Measurements from ENCODE around the gene ST6GALNAC6. TPM values are rescaled to one million over a fixed set of nuclear protein-coding genes. Genes with fewer than 3 reads are reported as not detected.

The ST6GALNAC6 gene
- total and polyA plus RNA-seq, 10 of the 15 experiments (the other 5 are each of a cell fraction or from before 2014, with no cell fraction given), result 0.40 to 27.0 (median 16.8) TPM

- Histone ChIP-seq H3K36me3 (ENCODE audit: control insufficient read depth in 2 of 2, insufficient read depth in 2 of 2, low read length in 1 of 2) (no peaks in the 10 kb centered on the region), H3K27me3 (replicated peaks in 1 of 2; ENCODE audit: control insufficient read depth in 2 of 2, insufficient read depth in 2 of 2, low read length in 1 of 2) (no peaks in the 10 kb centered on the region), H3K4me1 (ENCODE audit: control insufficient read depth, insufficient read depth, low read length) (peaks cover 9% of the 10 kb centered on the region), H3K4me2 (ENCODE audit: control insufficient read depth, insufficient read depth) (no peak overlapping the region), H3K4me3 (no peak overlapping the region), H3K9ac (ENCODE audit: control insufficient read depth, insufficient read depth, low read length) (no peak overlapping the region), H3K9me3 (replicated peaks; ENCODE audit: control insufficient read depth, insufficient read depth, low read length) (no peaks in the 10 kb centered on the region), H3K27ac (ENCODE audit: control insufficient read depth, insufficient read depth) (no peak overlapping the region), H2AFZ (ENCODE audit: control insufficient read depth, low read depth, low read length) (no peak overlapping the region), H4K20me1 (ENCODE audit: control insufficient read depth, insufficient read depth) (no peaks in the 10 kb centered on the region), H3K79me2 (ENCODE audit: control insufficient read depth, insufficient read depth, low read length) (peaks cover 8% of the 10 kb centered on the region)
- in situ Hi-C loops (cut with MboI) (no loop called here), intact Hi-C loops (cut with micrococcal nuclease; ENCODE audit: unreplicated experiment) (no loop called here)
- no peak for FAIRE-seq
- ChIA-PET SMC1A (ENCODE audit: uncharacterized antibody, unreplicated experiment) (no interaction called here), RAD21 (ENCODE audit: unreplicated experiment) (no interaction called here), CTCF (no interaction called here), POLR2A (interaction anchor here (0.6 kb wide), 1 partner anchor 10 kb away, joined by 3 read pairs; no protein-coding TSS in a partner anchor)
- 60% methylated on average over 4 of the region's 4 CpGs for WGBS (ENCODE audit: insufficient coverage, insufficient replicate concordance, low lambda C conversion rate, missing lambda C conversion rate)
- TF ChIP-seq IKZF1 (conservative IDR thresholded peaks at IDR 0.05) (no peak), YBX1 (IDR thresholded peaks at IDR 0.05) (no peak), NFXL1 (IDR thresholded peaks at IDR 0.05; ENCODE audit: borderline replicate concordance) (no peak), RUNX3 (IDR thresholded peaks at IDR 0.05; ENCODE audit: low read length) (no peak)
- no peak for ATAC-seq
- DNase-seq (ENCODE audit: low read depth, low spot score), result no peak
- no TSS peak for BruUV-seq (replicated peaks)
These were observed 42.1 kb downstream of the ST6GALNAC6 start for GRCh38 chr9:127857278-127857677.

GRCh38 chr9:127856729-127857116, 42.7 kb downstream of the ST6GALNAC6 start:
- ChIA-PET RAD21 (ENCODE audit: unreplicated experiment) (no interaction called here), SMC1A (ENCODE audit: uncharacterized antibody, unreplicated experiment) (interaction anchor here (1.7 kb wide), 1 partner anchor 9 kb away, joined by 4 read pairs; no protein-coding TSS in a partner anchor), POLR2A (interaction anchor here (0.6 kb wide), 1 partner anchor 10 kb away, joined by 3 read pairs; no protein-coding TSS in a partner anchor), CTCF (interaction anchor here (1.1 kb wide), 1 partner anchor 122 kb away, joined by 3 read pairs; the partner anchor contains the start of gene TOR2A)
- peaks cover 8% of the 10 kb centered on the region for H3K79me2 ChIP-seq (ENCODE audit: control insufficient read depth, insufficient read depth, low read length)
- H3K4me1 ChIP-seq (ENCODE audit: control insufficient read depth, insufficient read depth, low read length), result peaks cover 6% of the 10 kb centered on the region
- H3K9ac ChIP-seq (ENCODE audit: control insufficient read depth, insufficient read depth, low read length), result no peak overlapping the region
- BruUV-seq (replicated peaks), result no TSS peak
- no peak for DNase-seq (ENCODE audit: low read depth, low spot score)
- H3K9me3 ChIP-seq (replicated peaks; ENCODE audit: control insufficient read depth, insufficient read depth, low read length), result no peaks in the 10 kb centered on the region
- no peak overlapping the region for H3K4me2 ChIP-seq (ENCODE audit: control insufficient read depth, insufficient read depth)
- no peak overlapping the region for H3K4me3 ChIP-seq
- H3K27ac ChIP-seq (ENCODE audit: control insufficient read depth, insufficient read depth), result no peak overlapping the region
- ATAC-seq, result no peak
- WGBS (ENCODE audit: insufficient coverage, insufficient replicate concordance, low lambda C conversion rate, missing lambda C conversion rate), result 55% methylated on average over 8 of the region's 8 CpGs
- no peak for FAIRE-seq
- no peaks in the 10 kb centered on the region for H3K27me3 ChIP-seq (replicated peaks in 1 of 2; ENCODE audit: control insufficient read depth in 2 of 2, insufficient read depth in 2 of 2, low read length in 1 of 2)
- in situ Hi-C loops (cut with MboI) (no loop called here), intact Hi-C loops (cut with micrococcal nuclease; ENCODE audit: unreplicated experiment) (no loop called here)
- no peaks in the 10 kb centered on the region for H4K20me1 ChIP-seq (ENCODE audit: control insufficient read depth, insufficient read depth)
- H3K36me3 ChIP-seq (ENCODE audit: control insufficient read depth in 2 of 2, insufficient read depth in 2 of 2, low read length in 1 of 2), result no peaks in the 10 kb centered on the region
- H2AFZ ChIP-seq (ENCODE audit: control insufficient read depth, low read depth, low read length), result no peak overlapping the region
- TF ChIP-seq ZNF592 (IDR thresholded peaks at IDR 0.05) (no peak), SUZ12 (IDR thresholded peaks at IDR 0.05; ENCODE audit: unreplicated experiment) (no peak), HCFC1 (IDR thresholded peaks at IDR 0.05; ENCODE audit: low read length) (no peak), USF2 (IDR thresholded peaks at IDR 0.05; ENCODE audit: borderline replicate concordance, low read depth, low read length) (no peak), GABPA (IDR thresholded peaks at IDR 0.05; ENCODE audit: low read depth) (no peak), YBX1 (IDR thresholded peaks at IDR 0.05) (no peak), NRF1 (conservative IDR thresholded peaks at IDR 0.05; ENCODE audit: low read depth, low read length) (no peak), KAT2A (conservative IDR thresholded peaks at IDR 0.05; ENCODE audit: control insufficient read depth, low read depth, low read length) (no peak), SIX5 (IDR thresholded peaks at IDR 0.05; ENCODE audit: low read depth, low read length, severe bottlenecking) (no peak), ZNF274 (IDR thresholded peaks at IDR 0.05; ENCODE audit: insufficient read depth, insufficient read length) (no peak), RBBP5 (conservative IDR thresholded peaks at IDR 0.05) (no peak)

Data from GM12878 (cell line).